ENCODE data around the gene HEXB. TPM values are rescaled to one million over a fixed set of nuclear protein-coding genes. Genes with fewer than 3 reads are reported as not detected.

HEXB gene
- total RNA-seq, 1 experiment from 2014 or later = 65.3 TPM

GRCh38 chr5:74652576-74652975 is 32.5 kb upstream of the HEXB start:
- H3K36me3 ChIP-seq (ENCODE audit: insufficient read depth, low read length, poor library complexity, severe bottlenecking) = no peaks in the 10 kb centered on the region
- intact Hi-C loops (cut with micrococcal nuclease; ENCODE audit: unreplicated experiment) = no loop called here
- no peak for DNase-seq (ENCODE audit: low spot score)
- CTCF ChIA-PET = no interaction called here
- no peak overlapping the region for H3K4me3 ChIP-seq (ENCODE audit: low read depth, low read length, poor library complexity, severe bottlenecking)
- BruUV-seq (replicated peaks) = no TSS peak
- TF ChIP-seq CTCF (conservative IDR thresholded peaks at IDR 0.05; ENCODE audit: low read depth, low read length) (no peak), EZH2 (IDR thresholded peaks at IDR 0.05; ENCODE audit: borderline replicate concordance, low read depth, low read length, poor library complexity, severe bottlenecking) (no peak)
- no peak overlapping the region for H3K27ac ChIP-seq (ENCODE audit: low read depth, low read length, poor library complexity, severe bottlenecking)
- no peaks in the 10 kb centered on the region for H3K9me3 ChIP-seq (ENCODE audit: low read depth, low read length, poor library complexity, severe bottlenecking)
- POLR2A ChIA-PET (ENCODE audit: low non-redundant PET) = no interaction called here
- peaks cover 9% of the 10 kb centered on the region for H3K27me3 ChIP-seq (replicated peaks; ENCODE audit: insufficient read depth, low read depth, low read length, poor library complexity)
- H3K4me1 ChIP-seq (ENCODE audit: insufficient read depth, low read length, poor library complexity, severe bottlenecking) = no peaks in the 10 kb centered on the region

- ChIA-PET CTCF (no interaction called here), POLR2A (ENCODE audit: low non-redundant PET) (no interaction called here)
Observed at GRCh38 chr5:74653991-74654390, 31.0 kb upstream of the HEXB start.

GRCh38 chr5:74655206-74655605 is 29.8 kb upstream of the HEXB start:
- no TSS peak for BruUV-seq (replicated peaks)

More at GRCh38 chr5:74653991-74654390, 31.0 kb upstream of the HEXB start:
- peaks cover 14% of the 10 kb centered on the region for H3K27me3 ChIP-seq (replicated peaks; ENCODE audit: insufficient read depth, low read depth, low read length, poor library complexity)
- TF ChIP-seq EZH2 (IDR thresholded peaks at IDR 0.05; ENCODE audit: borderline replicate concordance, low read depth, low read length, poor library complexity, severe bottlenecking) (no peak), CTCF (conservative IDR thresholded peaks at IDR 0.05; ENCODE audit: low read depth, low read length) (no peak)
- no peak overlapping the region for H3K4me3 ChIP-seq (ENCODE audit: low read depth, low read length, poor library complexity, severe bottlenecking)
- H3K9me3 ChIP-seq (ENCODE audit: low read depth, low read length, poor library complexity, severe bottlenecking) = no peaks in the 10 kb centered on the region
- BruUV-seq (replicated peaks) = no TSS peak
- H3K4me1 ChIP-seq (ENCODE audit: insufficient read depth, low read length, poor library complexity, severe bottlenecking) = no peaks in the 10 kb centered on the region
- DNase-seq (ENCODE audit: low spot score) = no peak
- intact Hi-C loops (cut with micrococcal nuclease; ENCODE audit: unreplicated experiment) = no loop called here
- H3K27ac ChIP-seq (ENCODE audit: low read depth, low read length, poor library complexity, severe bottlenecking) = no peak overlapping the region
- no peaks in the 10 kb centered on the region for H3K36me3 ChIP-seq (ENCODE audit: insufficient read depth, low read length, poor library complexity, severe bottlenecking)

More at GRCh38 chr5:74655206-74655605, 29.8 kb upstream of the HEXB start:
- Histone ChIP-seq H3K4me3 (ENCODE audit: low read depth, low read length, poor library complexity, severe bottlenecking) (no peak overlapping the region), H3K9me3 (ENCODE audit: low read depth, low read length, poor library complexity, severe bottlenecking) (no peaks in the 10 kb centered on the region), H3K4me1 (ENCODE audit: insufficient read depth, low read length, poor library complexity, severe bottlenecking) (no peaks in the 10 kb centered on the region), H3K36me3 (ENCODE audit: insufficient read depth, low read length, poor library complexity, severe bottlenecking) (no peaks in the 10 kb centered on the region), H3K27me3 (replicated peaks; ENCODE audit: insufficient read depth, low read depth, low read length, poor library complexity) (peaks cover 10% of the 10 kb centered on the region), H3K27ac (ENCODE audit: low read depth, low read length, poor library complexity, severe bottlenecking) (no peak overlapping the region)
- no peak for DNase-seq (ENCODE audit: low spot score)
- no peak for TF ChIP-seq EZH2 (IDR thresholded peaks at IDR 0.05; ENCODE audit: borderline replicate concordance, low read depth, low read length, poor library complexity, severe bottlenecking)
- no peak for TF ChIP-seq CTCF (conservative IDR thresholded peaks at IDR 0.05; ENCODE audit: low read depth, low read length)
- ChIA-PET CTCF (no interaction called here), POLR2A (ENCODE audit: low non-redundant PET) (no interaction called here)
- intact Hi-C loops (cut with micrococcal nuclease; ENCODE audit: unreplicated experiment) = no loop called here
